M059J (cell line): ENCODE data around the gene MEG3. TPM values are rescaled to one million over a fixed set of nuclear protein-coding genes. Genes with fewer than 3 reads are reported as not detected.
"Not testable (repeated sequence)": the region's sequence is repeated elsewhere in the genome, so short reads cannot be mapped to it uniquely, and the experiment has no call there.

ENCODE experiments used
- DNase-seq: peaks from one replicate; pipeline ENCODE4 v3.0.0-alpha.2; 2012; ENCODE audit warnings: low read depth
- total RNA-seq: library from RNA; depleted of rRNA; stranded (reverse); fragments of >200 nt; shearing (Covaris generic); gene quantifications from 2 replicates; pipeline ENCODE4 v1.2.3, GENCODE V29; 2014

Gene MEG3
- total RNA-seq, 1 experiment from 2014 or later: 21.9 TPM

- no peak for DNase-seq
Observed at GRCh38 chr14:100788942-100789341, 37.0 kb upstream of the MEG3 start.

GRCh38 chr14:100789460-100790417 is 36.2 kb upstream of the MEG3 start:
- no peak for DNase-seq

- no peak for DNase-seq
Observed at GRCh38 chr14:100790502-100791347, 35.2 kb upstream of the MEG3 start.

GRCh38 chr14:100791348-100791735 is 34.6 kb upstream of the MEG3 start:
- DNase-seq: no peak

DNA sequence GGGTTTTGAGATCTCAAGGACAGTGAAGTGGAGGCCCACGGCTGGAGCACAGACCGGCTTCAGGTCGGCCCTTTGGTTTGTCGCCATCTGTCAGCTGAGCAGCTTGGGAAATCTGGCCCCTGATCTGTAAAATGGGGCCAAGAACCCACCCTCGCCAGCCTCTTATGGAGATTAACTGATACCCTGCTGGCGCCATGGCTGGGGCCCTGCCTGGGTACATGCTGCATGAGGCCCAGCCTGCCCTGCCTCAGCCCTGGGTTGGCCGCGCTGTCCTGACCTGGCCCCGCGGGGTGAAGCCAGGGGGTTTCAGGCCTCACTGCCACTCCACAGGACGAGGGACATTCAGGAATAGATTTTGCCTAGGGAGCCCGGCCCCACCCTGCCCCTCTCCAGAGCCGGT is 33.9 kb upstream of the MEG3 start:
- no peak for DNase-seq

DNA sequence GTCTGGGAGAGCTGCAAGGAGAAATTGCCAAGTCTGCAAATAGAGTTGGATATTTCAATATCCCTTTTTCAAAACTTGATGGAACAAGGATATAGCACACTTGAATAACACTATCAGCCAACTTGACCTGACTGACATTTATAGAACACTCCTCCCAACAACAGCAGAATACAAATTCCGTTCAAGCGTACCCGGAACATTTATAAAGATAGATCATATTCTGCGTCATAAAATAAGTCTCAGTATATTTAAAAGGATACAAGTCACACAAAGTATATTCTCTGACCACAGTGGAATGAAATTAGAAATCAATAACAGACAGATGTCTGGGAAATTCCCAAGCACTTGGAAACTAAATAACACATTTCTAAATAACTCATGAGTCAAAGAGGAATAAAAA is 29.0 kb upstream of the MEG3 start:
- DNase-seq: no peak

DNA sequence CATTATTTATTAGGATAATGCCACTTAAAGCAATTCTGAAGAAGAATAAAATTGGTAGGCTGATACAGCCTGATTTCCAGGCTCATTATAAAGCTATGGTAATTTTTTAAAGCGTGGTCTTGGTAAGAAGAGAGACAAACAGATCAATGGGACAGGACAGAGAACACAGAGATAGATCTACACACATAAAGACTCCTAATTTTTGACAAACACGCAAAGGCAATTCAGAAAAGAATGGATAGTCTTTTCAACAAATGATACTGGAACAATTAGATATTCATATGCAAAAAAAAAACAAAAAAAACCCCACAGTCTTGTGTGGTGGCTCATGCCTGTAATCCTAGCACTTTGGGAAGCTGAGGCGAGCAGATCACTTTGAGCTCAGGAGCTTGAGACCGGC is 25.9 kb upstream of the MEG3 start:
- no peak for DNase-seq

DNA sequence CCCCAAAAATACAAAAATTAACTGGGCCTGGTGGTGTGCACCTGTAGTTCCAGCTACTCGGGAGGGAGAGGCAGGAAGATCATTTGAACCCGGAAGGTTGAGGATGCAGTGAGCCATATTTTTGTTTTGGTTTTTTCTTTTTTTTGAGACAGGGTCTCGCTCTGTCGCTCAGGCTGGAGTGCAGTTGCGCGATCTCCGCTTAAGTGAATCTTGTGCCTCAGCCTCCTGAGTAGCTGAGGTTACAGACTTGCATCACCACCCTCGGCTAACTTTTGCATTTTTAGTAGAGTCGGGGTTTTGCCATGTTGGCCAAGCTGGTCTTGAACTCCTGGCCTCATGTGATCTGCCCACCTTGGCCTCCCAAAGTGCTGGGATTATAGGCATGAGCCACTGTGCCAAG is 24.5 kb upstream of the MEG3 start:
- not testable (repeated sequence) for DNase-seq

- DNase-seq: no peak
Observed at GRCh38 chr14:100802179-100802578, 23.7 kb upstream of the MEG3 start.

DNA sequence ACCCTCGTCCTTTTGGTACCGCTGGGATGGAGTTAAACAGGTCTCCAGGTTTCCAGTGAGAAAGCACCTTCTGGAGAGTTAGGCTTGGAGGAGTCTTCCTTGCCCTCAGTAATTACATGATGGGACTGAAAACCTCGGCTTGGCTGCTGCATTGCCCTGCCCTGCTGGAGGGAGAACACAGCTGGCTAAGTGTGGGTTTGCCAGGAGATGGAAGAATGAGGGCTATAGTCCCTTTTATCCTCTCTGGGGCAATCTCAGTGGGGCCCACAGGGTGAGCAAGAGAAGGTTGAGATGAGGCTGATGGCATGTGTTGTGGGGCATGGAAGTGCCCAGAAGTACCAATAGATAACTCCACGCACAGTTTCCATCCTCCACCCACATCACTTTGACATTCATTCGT is 23.2 kb upstream of the MEG3 start:
- DNase-seq: no peak

DNA sequence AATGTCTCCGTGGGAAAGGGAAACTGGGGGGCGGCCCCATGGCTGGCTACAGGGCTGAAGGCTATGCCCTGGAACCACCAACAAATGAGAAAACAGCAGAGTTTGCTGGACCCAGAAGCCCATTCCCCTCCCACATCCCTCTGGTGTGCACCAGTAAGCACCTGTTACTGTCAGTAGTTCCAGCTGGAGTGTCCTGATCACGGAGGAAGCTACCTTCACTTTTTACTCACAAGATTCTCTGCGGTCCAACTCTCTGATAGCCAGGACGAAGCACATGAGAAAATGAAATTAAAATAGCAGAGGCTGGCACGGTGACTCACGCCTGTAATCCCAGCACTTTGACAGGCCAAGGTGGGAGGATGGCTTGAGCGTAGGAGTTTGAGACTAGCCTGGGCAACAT is 22.7 kb upstream of the MEG3 start:
- DNase-seq: no peak

GRCh38 chr14:100803676-100804075 is 22.2 kb upstream of the MEG3 start:
- no peak for DNase-seq

GRCh38 chr14:100804138-100804537 is 21.8 kb upstream of the MEG3 start:
- no peak for DNase-seq

DNA sequence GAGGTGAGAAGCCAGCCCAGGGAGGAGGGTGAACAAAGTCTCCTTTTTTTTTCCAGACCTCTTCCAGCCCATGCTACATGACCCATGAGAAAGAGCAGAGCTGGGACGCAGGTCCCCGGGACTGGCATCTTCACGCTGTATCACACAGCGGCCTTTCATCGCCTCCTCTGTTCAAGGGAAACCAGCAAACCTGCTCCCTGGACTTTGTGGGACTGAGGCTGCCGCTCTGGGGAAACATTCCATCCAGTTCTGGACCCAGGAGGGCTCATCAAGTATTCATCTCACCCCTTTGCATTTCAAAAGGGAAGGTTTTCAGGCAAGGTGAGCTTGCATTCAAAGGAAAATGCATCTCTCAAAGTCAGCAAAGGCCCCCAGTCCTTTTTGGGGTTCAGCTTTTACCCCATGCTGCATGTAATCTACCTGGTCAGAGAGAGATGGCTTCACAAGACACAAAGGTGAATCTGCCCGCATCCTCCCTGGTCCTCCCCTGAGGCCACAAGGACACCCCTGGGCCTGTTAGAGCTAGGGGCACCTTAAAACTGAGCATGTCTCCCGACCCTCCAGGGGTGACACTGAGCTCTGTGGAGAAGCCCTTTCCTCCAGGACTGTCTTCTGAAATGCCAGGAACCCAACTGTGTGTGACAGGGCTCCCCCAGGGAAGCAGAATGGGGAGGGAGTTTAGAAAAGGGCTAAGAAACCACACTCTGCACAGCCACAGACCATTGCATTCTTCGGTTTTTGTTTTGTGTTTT is 21.2 kb upstream of the MEG3 start:
- no peak for DNase-seq

GRCh38 chr14:100806386-100806785 is 19.5 kb upstream of the MEG3 start:
- DNase-seq: no peak

GRCh38 chr14:100807496-100807895 is 18.4 kb upstream of the MEG3 start:
- no peak for DNase-seq

DNA sequence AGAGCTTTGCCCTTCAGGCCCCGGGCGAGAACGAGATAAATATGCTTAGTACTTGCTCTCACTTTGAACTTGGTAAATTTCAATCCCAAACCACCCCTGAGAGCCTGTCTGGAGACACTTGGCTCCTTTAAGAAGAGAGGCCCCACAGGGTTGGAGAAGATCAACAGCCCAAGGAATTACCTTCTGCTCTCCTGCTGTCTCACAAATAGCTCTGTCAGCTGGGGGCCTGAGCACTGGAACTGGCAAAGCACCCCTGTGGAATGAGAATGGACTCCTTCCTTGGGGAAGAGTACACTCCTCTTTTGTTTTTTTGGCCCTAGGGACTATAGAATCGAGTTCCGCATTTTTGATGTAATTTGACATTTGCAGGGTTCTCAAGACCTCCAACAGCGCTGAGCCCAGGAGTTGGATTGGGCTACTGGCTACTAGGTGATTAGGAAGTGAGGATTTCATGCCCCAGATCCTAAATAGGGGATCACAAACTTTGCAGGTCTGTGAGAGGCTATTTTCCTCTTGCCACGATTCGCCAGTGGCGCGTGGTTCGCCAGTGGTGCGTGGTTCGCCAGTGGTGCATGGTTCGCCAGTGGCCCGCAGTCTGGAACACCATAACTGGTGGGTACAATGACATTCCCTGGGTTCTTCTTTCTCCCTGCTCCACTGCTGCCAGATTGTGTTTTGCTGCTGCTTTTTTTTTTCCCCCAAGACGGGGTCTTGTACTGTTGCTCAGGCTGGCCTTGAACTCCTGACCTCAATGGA is 17.8 kb upstream of the MEG3 start:
- no peak for DNase-seq

DNA sequence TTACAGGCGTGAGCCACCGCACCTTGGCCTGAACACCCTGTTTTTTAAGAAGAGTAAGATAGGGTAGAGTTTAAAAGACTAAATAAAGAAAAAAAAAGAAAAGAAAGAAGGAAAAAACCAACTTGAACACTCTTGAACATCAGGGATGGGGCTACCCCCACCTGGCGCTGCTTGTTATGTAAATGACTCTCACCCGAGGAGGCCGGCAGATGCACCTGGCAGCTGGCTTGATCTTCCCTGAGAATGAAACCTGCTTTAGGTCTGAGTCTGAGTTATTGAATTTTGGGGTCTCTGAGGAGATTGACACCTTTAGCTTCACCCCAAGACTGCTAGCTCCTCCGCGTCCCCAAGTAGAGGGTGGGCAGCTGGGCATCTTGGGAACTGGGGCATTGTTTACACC is 15.5 kb upstream of the MEG3 start:
- no peak for DNase-seq

GRCh38 chr14:100810861-100811461 is 15.0 kb upstream of the MEG3 start:
- peak; percentile 96 for DNase-seq

DNA sequence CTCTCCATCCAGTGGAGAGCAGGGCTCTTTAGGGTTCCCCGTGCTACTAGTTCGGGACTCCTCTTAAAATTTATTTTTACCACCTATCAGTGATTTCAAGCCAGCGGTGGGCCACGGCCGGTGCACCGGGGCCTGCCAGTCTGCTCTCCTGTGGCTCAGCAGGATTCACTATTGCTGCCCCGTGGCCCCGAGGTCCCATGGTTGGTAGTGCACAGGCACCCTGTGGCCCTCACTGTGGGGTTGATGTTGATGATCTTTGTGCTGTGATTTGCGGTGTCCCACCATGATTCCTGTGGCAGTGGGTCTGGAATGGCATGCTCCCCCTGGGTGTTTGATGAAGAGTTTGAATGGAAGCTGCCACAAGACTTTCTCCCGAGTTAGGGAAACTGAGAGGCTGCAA is 12.6 kb upstream of the MEG3 start:
- no peak for DNase-seq
